Suppressor macrophage (primary cell): ENCODE results near the gene ZNF500.

Experiments
- DNase-seq, 4 experiments: peaks; one replicate each; pipeline ENCODE4 v3.0.0-alpha.2; 2020 to 2022
- total RNA-seq, 17 experiments: gene quantifications; one replicate each; lab custom pipeline; 2026; ENCODE audit warnings: mixed read lengths in 6 of 17, inconsistent platforms in 3 of 17; lab: John Stamatoyannopoulos, UW

Gene ZNF500
- 1.4 to 16.6 (median 6.5) reads per million in 17 experiments for total RNA-seq

DNA sequence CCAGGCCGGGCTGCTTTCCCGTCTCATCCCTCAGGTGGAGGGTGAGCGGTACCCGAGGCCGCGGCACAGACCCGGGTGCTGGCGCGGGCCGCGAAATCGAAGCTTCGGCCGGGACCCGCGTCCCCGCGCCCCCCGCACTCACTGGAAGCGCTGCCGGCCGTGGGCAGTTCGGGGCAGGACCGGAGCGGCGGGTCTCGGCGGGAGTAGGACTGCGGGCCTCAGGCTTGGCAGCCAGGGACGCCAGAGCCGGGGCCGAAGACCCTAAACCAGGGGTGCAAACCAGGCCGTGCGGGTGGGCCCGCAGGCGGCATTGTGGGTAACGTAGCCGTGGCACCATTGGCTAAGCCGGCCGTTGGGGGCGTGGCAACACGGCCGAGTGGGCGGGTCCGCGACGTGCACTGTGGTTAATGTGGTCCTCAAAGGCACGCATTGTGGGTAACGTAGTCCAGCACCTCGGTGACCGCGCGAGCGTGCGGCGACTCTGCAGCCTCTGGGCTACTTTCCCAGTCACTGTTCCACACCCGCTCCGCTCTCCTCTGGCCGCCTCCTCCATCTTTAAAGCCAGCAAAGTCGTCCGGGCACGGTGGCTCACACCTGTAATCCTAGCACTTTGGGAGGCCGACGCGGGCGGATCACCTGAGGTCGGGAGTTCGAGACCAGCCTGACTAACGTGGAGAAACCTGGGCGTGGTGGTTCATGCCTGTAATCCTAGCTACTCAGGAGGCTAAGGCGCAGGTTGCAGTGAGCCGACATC is at the start of gene ZNF500:
ZNF500 (minus strand) TSS at position 288 of the 754 bp plus-strand sequence. CDS start 1,184 bp downstream, outside the sequence.
- DNase-seq = peak; percentile 97 to 99 (median 98)

- no peak for DNase-seq
Measured at GRCh38 chr16:4814542-4815173, 47.7 kb upstream of the ZNF500 start.

- DNase-seq = no peak
Measured at GRCh38 chr16:4814046-4814445, 47.1 kb upstream of the ZNF500 start.

DNA sequence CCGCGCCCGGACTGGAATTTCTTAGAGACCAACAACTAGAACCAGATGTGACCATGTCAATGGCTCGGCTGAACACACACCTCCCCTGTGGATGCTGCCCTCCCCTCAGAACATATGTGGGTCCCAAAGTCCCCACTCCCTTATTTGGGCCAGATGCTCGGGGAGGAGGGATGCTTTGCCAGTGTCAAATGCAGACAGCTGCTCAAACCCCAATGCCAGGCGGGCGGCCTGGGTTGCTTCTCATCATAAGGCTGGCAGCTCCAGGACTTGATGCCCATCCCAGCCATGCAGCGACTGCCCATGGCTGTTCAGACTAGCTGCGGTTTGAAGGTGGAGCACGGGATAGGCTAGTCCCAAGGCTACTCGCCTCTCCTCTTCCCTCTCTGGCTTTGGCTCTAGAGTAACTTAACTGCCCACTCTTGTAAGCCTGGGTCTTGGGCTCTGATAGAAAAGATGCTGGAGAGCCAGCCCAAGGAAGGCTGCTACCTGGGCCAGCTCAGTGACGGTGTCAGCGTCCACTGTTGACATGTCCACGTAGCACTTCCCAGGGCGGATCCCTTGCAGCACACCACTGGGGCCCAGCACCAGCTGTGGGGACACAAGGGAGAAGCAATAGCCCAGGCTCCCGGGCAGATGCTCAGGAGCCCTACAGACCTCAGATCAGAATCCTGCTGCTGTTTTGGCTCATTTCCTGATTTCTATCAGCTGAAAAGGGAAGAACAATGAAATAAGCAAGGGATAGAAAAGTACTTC is 46.5 kb upstream of the ZNF500 start:
- no peak for DNase-seq

DNA sequence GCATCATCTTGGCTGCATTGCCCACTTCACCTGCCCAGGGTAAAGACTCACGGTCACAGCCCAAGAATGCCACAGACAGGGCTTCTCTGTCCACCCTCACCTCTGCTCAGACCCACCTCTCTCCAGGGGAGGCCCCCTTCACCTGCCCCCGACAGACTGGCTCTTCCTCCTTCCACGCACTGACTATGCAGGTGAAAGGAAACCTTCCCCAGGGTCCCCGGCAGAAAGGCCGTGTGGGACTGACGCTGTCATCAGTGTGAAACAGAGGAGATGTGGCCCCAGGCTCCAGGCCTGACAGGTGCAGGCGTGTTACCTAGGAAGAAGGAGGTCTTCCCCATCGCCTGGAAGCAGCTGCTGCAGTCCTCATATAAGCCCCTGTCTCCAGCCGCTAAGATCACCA is 44.8 kb upstream of the ZNF500 start:
- no peak for DNase-seq

DNA sequence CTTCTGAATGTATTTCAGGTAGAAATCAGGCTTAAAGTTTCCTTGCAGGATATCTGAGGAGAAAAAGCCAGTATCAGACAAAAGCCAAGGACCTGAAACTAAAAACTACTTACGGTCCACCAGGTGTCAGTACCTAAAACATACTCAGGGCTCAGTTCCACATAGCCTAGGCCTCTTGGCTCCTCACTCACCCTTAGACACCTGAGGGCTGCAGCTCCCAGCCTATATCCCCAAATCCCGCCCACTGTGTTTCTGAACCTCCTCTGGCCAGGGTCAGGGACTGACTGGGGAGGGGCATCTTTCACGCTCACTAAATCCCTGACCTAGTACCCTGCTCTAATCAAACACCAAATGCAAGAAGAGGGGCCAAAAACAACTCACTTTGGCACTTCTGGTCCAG is 44.3 kb upstream of the ZNF500 start:
- DNase-seq = no peak

GRCh38 chr16:4806280-4806679 is 39.3 kb upstream of the ZNF500 start:
- DNase-seq = no peak

DNA sequence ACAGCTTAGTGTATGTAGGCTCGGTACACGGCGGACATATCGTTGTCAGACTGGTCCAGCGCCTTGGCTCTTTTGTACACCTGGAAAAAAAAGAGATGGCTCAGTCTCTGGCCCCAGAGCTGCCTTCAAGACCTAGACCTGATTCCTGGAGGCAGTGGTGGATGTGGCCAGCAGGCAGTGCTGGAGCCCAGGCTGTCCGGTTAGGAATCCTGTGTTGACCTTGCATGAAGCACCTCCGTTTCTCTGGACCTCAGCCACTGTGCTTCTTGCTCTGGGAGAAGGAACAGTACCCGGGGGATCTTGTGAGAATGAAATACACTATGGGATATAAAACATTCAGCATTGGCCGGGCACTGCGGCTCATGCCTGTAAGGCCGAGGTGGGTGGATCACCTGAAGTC is 38.3 kb upstream of the ZNF500 start:
- no peak for DNase-seq

- DNase-seq = no peak
Measured at GRCh38 chr16:4803898-4804762, 37.2 kb upstream of the ZNF500 start.

- peak; percentile 28 to 69 (median 48) for DNase-seq
Measured at GRCh38 chr16:4803401-4803844, 36.5 kb upstream of the ZNF500 start.

DNA sequence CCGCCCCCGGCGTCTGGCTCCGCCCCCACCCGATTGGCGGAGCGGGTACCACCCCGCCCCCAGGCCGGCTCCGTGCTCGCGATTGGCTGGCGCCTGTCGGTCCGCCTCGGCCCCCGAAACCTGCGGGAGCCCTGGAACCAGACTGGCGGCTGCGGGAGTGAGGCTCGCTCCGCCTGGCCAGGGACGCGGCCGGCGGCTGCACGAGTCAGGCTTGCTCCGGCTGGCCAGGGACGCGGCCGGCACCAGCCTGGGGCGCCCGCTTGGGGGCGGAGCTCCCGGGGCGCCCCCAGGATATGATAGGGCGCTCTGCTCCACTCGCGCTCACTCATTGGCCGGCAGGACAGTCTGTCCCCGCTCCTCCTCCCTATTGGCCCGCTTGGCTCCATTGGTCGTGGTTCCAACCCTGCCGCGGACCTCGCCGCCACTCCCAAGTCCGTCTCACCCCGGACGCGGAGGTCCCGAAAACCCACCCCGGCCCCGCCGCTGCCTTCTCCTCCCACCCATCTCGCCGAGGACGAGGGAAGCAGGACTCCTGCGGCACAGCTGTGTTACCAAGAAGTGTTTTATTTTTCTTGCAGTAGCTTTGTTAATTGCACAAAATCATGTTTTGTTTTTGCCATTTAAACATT is 35.8 kb upstream of the ZNF500 start:
- DNase-seq = peak; percentile 91 to 96 (median 96)

DNA sequence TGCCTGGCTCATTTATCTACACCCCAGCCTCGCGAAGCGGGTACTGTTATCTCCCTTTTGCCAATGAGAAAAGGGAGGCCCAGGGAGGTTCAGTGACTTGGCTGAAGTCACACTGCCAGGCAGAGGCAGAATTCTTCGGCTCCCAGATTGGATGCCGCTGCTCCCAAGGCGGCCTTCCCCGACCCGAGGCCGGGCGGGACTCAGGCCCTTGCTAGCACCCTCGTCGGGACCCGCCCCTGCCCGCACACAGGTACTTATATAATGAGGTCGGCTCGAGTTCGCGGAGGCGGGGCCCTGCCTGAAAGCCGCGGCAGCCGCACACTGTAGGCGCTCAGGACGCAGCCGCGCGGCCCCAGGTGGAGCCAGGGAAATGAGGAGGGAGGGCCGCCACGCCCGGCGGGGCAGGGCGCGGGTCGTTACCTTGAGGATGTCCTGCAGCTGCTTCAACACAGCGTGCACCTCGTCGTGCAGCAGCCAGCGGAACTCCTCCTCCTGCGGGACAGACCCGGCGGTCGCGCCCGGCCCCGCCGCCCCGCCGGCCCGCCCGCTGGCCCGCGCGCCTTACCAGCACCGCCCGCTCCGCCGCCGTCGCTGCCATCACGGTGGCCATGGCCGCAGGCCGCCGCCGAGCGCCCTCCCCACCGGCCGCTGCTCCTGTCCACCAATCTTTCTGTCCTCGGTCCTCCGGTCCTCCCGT is 35.1 kb upstream of the ZNF500 start, which contains the start of gene ROGDI:
ROGDI (minus strand) TSS at position 672 of the 697 bp plus-strand sequence; CDS start at position 610, 62 bp downstream.
- peak in 3 of 4 experiments; percentile 12 to 71 (median 51) for DNase-seq

DNA sequence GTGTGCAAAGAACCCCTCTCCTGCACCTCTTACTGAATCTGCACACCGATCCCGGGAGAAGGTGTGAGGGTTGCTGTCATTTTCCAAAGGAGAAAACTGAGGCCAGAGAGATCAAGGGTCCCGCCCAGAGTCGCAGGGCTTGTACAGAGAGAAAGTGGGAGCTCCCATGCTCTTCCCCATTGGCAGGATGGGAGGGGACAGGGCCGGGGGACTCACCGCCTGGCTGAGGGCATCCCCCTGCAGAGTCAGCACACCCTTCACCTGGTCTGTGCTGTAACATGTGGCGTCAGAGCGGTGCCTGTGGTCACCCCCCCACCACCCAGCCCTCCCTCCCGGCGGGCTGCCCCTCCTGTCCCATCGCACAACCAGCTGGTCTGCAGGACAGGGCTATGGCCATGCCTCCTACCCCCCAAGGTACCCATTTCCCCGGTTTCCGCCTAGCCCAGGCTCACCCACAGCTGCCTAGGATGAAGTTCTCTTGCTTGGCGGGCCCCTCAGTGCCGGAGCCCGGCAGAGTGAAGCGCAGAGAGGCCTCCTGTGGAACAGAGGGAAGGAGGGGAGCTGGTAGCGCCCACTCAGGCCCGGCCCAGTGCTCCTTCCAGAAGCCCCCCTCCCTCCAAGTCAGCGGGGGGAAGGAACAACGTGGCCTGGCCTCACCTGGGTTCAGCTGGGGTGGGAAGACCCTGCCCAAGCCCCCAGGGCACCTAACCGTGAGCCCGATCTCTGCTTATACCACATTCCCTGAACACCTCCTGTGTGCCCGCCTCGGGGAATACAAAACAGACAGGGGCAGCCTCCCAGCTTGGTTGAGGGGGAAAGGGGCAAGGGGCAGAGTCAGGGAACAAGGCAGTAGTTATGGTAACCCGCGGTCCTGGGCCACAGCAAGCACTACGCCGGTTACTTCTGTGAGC is 34.3 kb upstream of the ZNF500 start:
- no peak for DNase-seq

GRCh38 chr16:4800290-4801041 is 33.5 kb upstream of the ZNF500 start:
- DNase-seq = peak; percentile 11 to 61 (median 33)

GRCh38 chr16:4799171-4799855 is 32.4 kb upstream of the ZNF500 start:
- DNase-seq = no peak

- DNase-seq = no peak
Measured at GRCh38 chr16:4798456-4798855, 31.5 kb upstream of the ZNF500 start.

- no peak for DNase-seq
Measured at GRCh38 chr16:4797805-4798252, 30.9 kb upstream of the ZNF500 start.
